Measurements from ENCODE around the gene PF4V1. TPM values are rescaled to one million over a fixed set of nuclear protein-coding genes. Genes with fewer than 3 reads are reported as not detected.

The PF4V1 gene
- total and polyA plus RNA-seq, 2 of the 13 experiments (the other 11 are each of a cell fraction or from before 2014, with no cell fraction given): not detected

- no peak for TF ChIP-seq ZKSCAN5 (CRISPR knock-in tag; IDR thresholded peaks at IDR 0.05)
- no peak for TF ChIP-seq ZNF431 (CRISPR knock-in tag; IDR thresholded peaks at IDR 0.05; ENCODE audit: borderline replicate concordance, low read depth)
- no peak for TF ChIP-seq RBM22 (optimal IDR thresholded peaks at IDR 0.05; ENCODE audit: low read length)
- no peaks in the 10 kb centered on the region for H3K9me3 ChIP-seq (ENCODE audit: low read length)
- H3K79me2 ChIP-seq (ENCODE audit: insufficient read depth, low read length): no peaks in the 10 kb centered on the region
- ChIA-PET CTCF (ENCODE audit: low intra/inter-chr PET ratio, low total read pairs) (no interaction called here), POLR2A (no interaction called here)
- DNase-seq (ENCODE audit: low spot score) (no peak), ATAC-seq (no peak), FAIRE-seq (no peak)
- H4K20me1 ChIP-seq (ENCODE audit: insufficient read depth, low read length): no peaks in the 10 kb centered on the region
- H2AFZ ChIP-seq (ENCODE audit: low read length): no peak overlapping the region
- WGBS (ENCODE audit: low lambda C conversion rate): 0% methylated on average over 2 of the region's 2 CpGs
- intact Hi-C loops (cut with micrococcal nuclease; ENCODE audit: unreplicated experiment): no loop called here
- H3K27me3 ChIP-seq (ENCODE audit: control insufficient read depth in 1 of 2, insufficient read depth in 2 of 2, low read length in 2 of 2): no peaks in the 10 kb centered on the region
- no TSS peak for BruUV-seq (replicated peaks)
- in situ Hi-C loops (cut with HindIII; ENCODE audit: extremely low pct_ligation_motif_present, low pct_unique_long_range_greater_than_20kb): no loop called here
- H3K27ac ChIP-seq (ENCODE audit: extremely low read length, insufficient read depth, low read length): no peak overlapping the region
- H3K4me3 ChIP-seq (replicated peaks in 1 of 3; ENCODE audit: insufficient read depth in 1 of 3, low read depth in 2 of 3, low read length in 3 of 3): no peak overlapping the region
- H3K4me1 ChIP-seq (ENCODE audit: insufficient read depth, low read length): no peaks in the 10 kb centered on the region
- no peak overlapping the region for H3K9ac ChIP-seq (ENCODE audit: insufficient read depth, low read depth, low read length)
- no peaks in the 10 kb centered on the region for H3K36me3 ChIP-seq (replicated peaks in 1 of 2; ENCODE audit: control insufficient read depth in 1 of 2, insufficient read depth in 2 of 2, low read length in 2 of 2)
- H3K4me2 ChIP-seq (ENCODE audit: low read depth, low read length): no peak overlapping the region
Measured at GRCh38 chr4:73894001-73894400, 40.9 kb downstream of the PF4V1 start.

GRCh38 chr4:73895201-73896175 is 42.4 kb downstream of the PF4V1 start:
- no peak for FAIRE-seq
- Histone ChIP-seq H2AFZ (ENCODE audit: low read length) (no peak overlapping the region), H3K9me3 (ENCODE audit: low read length) (no peaks in the 10 kb centered on the region), H3K36me3 (replicated peaks in 1 of 2; ENCODE audit: control insufficient read depth in 1 of 2, insufficient read depth in 2 of 2, low read length in 2 of 2) (no peaks in the 10 kb centered on the region), H3K79me2 (ENCODE audit: insufficient read depth, low read length) (no peaks in the 10 kb centered on the region), H3K4me1 (ENCODE audit: insufficient read depth, low read length) (no peaks in the 10 kb centered on the region), H3K27me3 (ENCODE audit: control insufficient read depth in 1 of 2, insufficient read depth in 2 of 2, low read length in 2 of 2) (no peaks in the 10 kb centered on the region), H3K4me3 (replicated peaks in 1 of 3; ENCODE audit: insufficient read depth in 1 of 3, low read depth in 2 of 3, low read length in 3 of 3) (no peak overlapping the region), H4K20me1 (ENCODE audit: insufficient read depth, low read length) (no peaks in the 10 kb centered on the region), H3K4me2 (ENCODE audit: low read depth, low read length) (no peak overlapping the region), H3K27ac (ENCODE audit: extremely low read length, insufficient read depth, low read length) (no peak overlapping the region), H3K9ac (ENCODE audit: insufficient read depth, low read depth, low read length) (no peak overlapping the region)
- no peak for ATAC-seq
- in situ Hi-C loops (cut with HindIII; ENCODE audit: extremely low pct_ligation_motif_present, low pct_unique_long_range_greater_than_20kb): no loop called here
- WGBS (ENCODE audit: low lambda C conversion rate): 37% methylated on average over 9 of the region's 9 CpGs
- ChIA-PET CTCF (ENCODE audit: low intra/inter-chr PET ratio, low total read pairs) (no interaction called here), POLR2A (no interaction called here)
- BruUV-seq (replicated peaks): no TSS peak
- intact Hi-C loops (cut with micrococcal nuclease; ENCODE audit: unreplicated experiment): no loop called here
- no peak for DNase-seq (ENCODE audit: low spot score)
- TF ChIP-seq NFRKB (IDR thresholded peaks at IDR 0.05) (no peak), HNRNPL (IDR thresholded peaks at IDR 0.05; ENCODE audit: low read depth, low read length) (no peak), ZNF362 (CRISPR knock-in tag; IDR thresholded peaks at IDR 0.05; ENCODE audit: borderline replicate concordance) (no peak), STAT6 (CRISPR knock-in tag; IDR thresholded peaks at IDR 0.05; ENCODE audit: borderline replicate concordance) (no peak), MBD4 (IDR thresholded peaks at IDR 0.05; ENCODE audit: borderline replicate concordance, low read length) (no peak), SIN3B (IDR thresholded peaks at IDR 0.05; ENCODE audit: low read length) (no peak), ZNF777 (CRISPR knock-in tag; IDR thresholded peaks at IDR 0.05) (no peak), ZBTB8A (CRISPR knock-in tag; IDR thresholded peaks at IDR 0.05; ENCODE audit: borderline replicate concordance, low read depth) (no peak), RXRB (CRISPR knock-in tag; IDR thresholded peaks at IDR 0.05; ENCODE audit: borderline replicate concordance) (no peak), ZNF740 (CRISPR knock-in tag; IDR thresholded peaks at IDR 0.05) (no peak), ZNF138 (CRISPR knock-in tag; IDR thresholded peaks at IDR 0.05; ENCODE audit: low read depth) (no peak)
